ENCODE results near the gene GOLIM4.

GOLIM4 gene

GRCh38 chr3:168068346-168068745 is 27.4 kb downstream of the GOLIM4 start:
- H3K79me2 ChIP-seq: peaks cover 2% of the 10 kb centered on the region
- no peak for TF ChIP-seq CTCF (IDR thresholded peaks at IDR 0.05)
- H3K27ac ChIP-seq: no peak overlapping the region
- no peaks in the 10 kb centered on the region for H3K4me1 ChIP-seq
- H3K36me3 ChIP-seq (ENCODE audit: control insufficient read depth, insufficient read depth, low read length): no peaks in the 10 kb centered on the region
- H3K9ac ChIP-seq: no peak overlapping the region
- H3K4me2 ChIP-seq (ENCODE audit: low read length): no peak overlapping the region
- H3K4me3 ChIP-seq (ENCODE audit: low read depth, low read length): no peak overlapping the region
- no peaks in the 10 kb centered on the region for H3K9me3 ChIP-seq (ENCODE audit: control insufficient read depth, low read length)
- no peak overlapping the region for H2AFZ ChIP-seq
- no peaks in the 10 kb centered on the region for H3K27me3 ChIP-seq (ENCODE audit: control insufficient read depth, insufficient read depth, low read length)

GRCh38 chr3:168066882-168067281 is 28.8 kb downstream of the GOLIM4 start:
- Histone ChIP-seq H3K27ac (no peak overlapping the region), H3K9ac (no peak overlapping the region), H3K4me3 (ENCODE audit: low read depth, low read length) (no peak overlapping the region), H3K4me2 (ENCODE audit: low read length) (no peak overlapping the region), H3K79me2 (peaks cover 2% of the 10 kb centered on the region), H2AFZ (no peak overlapping the region), H3K9me3 (ENCODE audit: control insufficient read depth, low read length) (no peaks in the 10 kb centered on the region), H3K36me3 (ENCODE audit: control insufficient read depth, insufficient read depth, low read length) (no peaks in the 10 kb centered on the region), H3K27me3 (ENCODE audit: control insufficient read depth, insufficient read depth, low read length) (no peaks in the 10 kb centered on the region), H3K4me1 (no peaks in the 10 kb centered on the region)
- TF ChIP-seq CTCF (IDR thresholded peaks at IDR 0.05): no peak

- no peak overlapping the region for H2AFZ ChIP-seq
- TF ChIP-seq CTCF (IDR thresholded peaks at IDR 0.05): no peak
- no peaks in the 10 kb centered on the region for H3K27me3 ChIP-seq (ENCODE audit: control insufficient read depth, insufficient read depth, low read length)
- H3K9me3 ChIP-seq (ENCODE audit: control insufficient read depth, low read length): no peaks in the 10 kb centered on the region
- H3K79me2 ChIP-seq: peaks cover 2% of the 10 kb centered on the region
- no peak overlapping the region for H3K27ac ChIP-seq
- H3K4me1 ChIP-seq: no peaks in the 10 kb centered on the region
- no peaks in the 10 kb centered on the region for H3K36me3 ChIP-seq (ENCODE audit: control insufficient read depth, insufficient read depth, low read length)
- no peak overlapping the region for H3K4me2 ChIP-seq (ENCODE audit: low read length)
- no peak overlapping the region for H3K9ac ChIP-seq
- H3K4me3 ChIP-seq (ENCODE audit: low read depth, low read length): no peak overlapping the region
These were observed 30.2 kb downstream of the GOLIM4 start for GRCh38 chr3:168065569-168065968.

- no peak for TF ChIP-seq CTCF (IDR thresholded peaks at IDR 0.05)
- Histone ChIP-seq H3K4me1 (no peaks in the 10 kb centered on the region), H2AFZ (no peak overlapping the region), H3K4me3 (ENCODE audit: low read depth, low read length) (no peak overlapping the region), H3K36me3 (ENCODE audit: control insufficient read depth, insufficient read depth, low read length) (no peaks in the 10 kb centered on the region), H3K4me2 (ENCODE audit: low read length) (no peak overlapping the region), H3K27me3 (ENCODE audit: control insufficient read depth, insufficient read depth, low read length) (no peaks in the 10 kb centered on the region), H3K9ac (no peak overlapping the region), H3K27ac (no peak overlapping the region), H3K9me3 (ENCODE audit: control insufficient read depth, low read length) (no peaks in the 10 kb centered on the region), H3K79me2 (peaks cover 9% of the 10 kb centered on the region)
These were observed 32.6 kb downstream of the GOLIM4 start for GRCh38 chr3:168063122-168063521.

GRCh38 chr3:168062679-168063078 is 33.0 kb downstream of the GOLIM4 start:
- Histone ChIP-seq H3K9me3 (ENCODE audit: control insufficient read depth, low read length) (no peaks in the 10 kb centered on the region), H3K27ac (no peak overlapping the region), H3K4me2 (ENCODE audit: low read length) (no peak overlapping the region), H3K27me3 (ENCODE audit: control insufficient read depth, insufficient read depth, low read length) (no peaks in the 10 kb centered on the region), H3K4me3 (ENCODE audit: low read depth, low read length) (no peak overlapping the region), H3K4me1 (no peaks in the 10 kb centered on the region), H2AFZ (no peak overlapping the region), H3K9ac (no peak overlapping the region), H3K36me3 (ENCODE audit: control insufficient read depth, insufficient read depth, low read length) (no peaks in the 10 kb centered on the region), H3K79me2 (peaks cover 9% of the 10 kb centered on the region)
- TF ChIP-seq CTCF (IDR thresholded peaks at IDR 0.05): no peak
